Neural cell (in vitro differentiated cells): Measurements from ENCODE around the gene EVPL. TPM values are rescaled to one million over a fixed set of nuclear protein-coding genes. Genes with fewer than 3 reads are reported as not detected.

Source experiments
- H2AFZ ChIP-seq: fragments of 200-600, 300-800 bp; sonication (generic), shearing (Covaris generic); 2 replicates; pipeline ENCODE4 v1.6.0; 2014; ENCODE audit warnings: low read depth, mild to moderate bottlenecking, antibody characterized with exemption, low read length, moderate library complexity
- H3F3A ChIP-seq: fragments of 200-600 bp; shearing (Covaris generic); 2 replicates; pipeline ENCODE4 v1.6.1; 2016; ENCODE audit warnings: mild to moderate bottlenecking, moderate library complexity, mixed read lengths, antibody characterized with exemption, low read length; ENCODE audit not compliant: insufficient read depth, poor library complexity, severe bottlenecking
- H3K27ac ChIP-seq: fragments of 200-600, 300-800 bp; sonication (generic), shearing (Covaris generic); 2 replicates; pipeline ENCODE4 v1.5.1; 2014; ENCODE audit warnings: mild to moderate bottlenecking, low read length, moderate library complexity
- H3K27me3 ChIP-seq: fragments of 300-800, 200-600 bp; sonication (generic), shearing (Covaris generic); 2 replicates; pipeline ENCODE4 v1.6.0; 2014; ENCODE audit warnings: mild to moderate bottlenecking, low read depth, low read length, moderate library complexity; ENCODE audit not compliant: insufficient read depth
- H3K36me3 ChIP-seq: fragments of 300-800, 200-600 bp; sonication (generic), shearing (Covaris generic); 2 replicates; pipeline ENCODE4 v1.5.1; 2014; ENCODE audit warnings: mild to moderate bottlenecking, antibody characterized with exemption, low read length, moderate library complexity; ENCODE audit not compliant: insufficient read depth
- H3K4me2 ChIP-seq: fragments of 300-800, 200-600 bp; sonication (generic), shearing (Covaris generic); 2 replicates; pipeline ENCODE4 v1.6.0; 2014; ENCODE audit warnings: mild to moderate bottlenecking, low read length
- H3K4me3 ChIP-seq: fragments of 300-800, 200-600 bp; sonication (generic), shearing (Covaris generic); 2 replicates; pipeline ENCODE4 v1.5.1; 2014; ENCODE audit warnings: mild to moderate bottlenecking, low read length, moderate library complexity
- H3K79me2 ChIP-seq: fragments of 200-600 bp; shearing (Covaris generic); replicated peaks from 2 replicates; pipeline ENCODE4 v1.6.0; 2014; ENCODE audit warnings: mild to moderate bottlenecking, low read length, moderate library complexity; ENCODE audit not compliant: insufficient read depth
- H3K9ac ChIP-seq: fragments of 300-800, 200-600 bp; sonication (generic), shearing (Covaris generic); 2 replicates; pipeline ENCODE4 v1.6.1; 2016; ENCODE audit warnings: mild to moderate bottlenecking, low read length, mixed read lengths
- H3K9me2 ChIP-seq: fragments of 200-600 bp; shearing (Covaris generic); 2 replicates; pipeline ENCODE4 v1.6.1; 2016; ENCODE audit warnings: mild to moderate bottlenecking, low read length, mixed read lengths; ENCODE audit not compliant: insufficient read depth
- H3K9me3 ChIP-seq: fragments of 200-600, 300-800 bp; sonication (generic), shearing (Covaris generic); 2 replicates; pipeline ENCODE4 v1.6.1; 2016; ENCODE audit warnings: mild to moderate bottlenecking, mixed run types, low read length, moderate library complexity, mixed read lengths
- H4K20me1 ChIP-seq: fragments of 200-600 bp; shearing (Covaris generic); 2 replicates; pipeline ENCODE4 v1.6.1; 2016; ENCODE audit warnings: mild to moderate bottlenecking, mixed run types; ENCODE audit not compliant: insufficient read depth
- EP300 ChIP-seq: fragments of 450-650 bp; conservative IDR thresholded peaks from 2 replicates; pipeline ENCODE4 v1.6.1; 2014; ENCODE audit warnings: antibody characterized with exemption, mild to moderate bottlenecking, moderate library complexity; ENCODE audit not compliant: poor library complexity, severe bottlenecking
- EZH2 ChIP-seq: fragments of 200-600, 300-800 bp; shearing (Covaris generic), sonication (generic); IDR thresholded peaks from 2 replicates; pipeline ENCODE4 v1.6.1; 2014; ENCODE audit warnings: antibody characterized with exemption, low read length, borderline replicate concordance, mild to moderate bottlenecking; ENCODE audit not compliant: insufficient read depth, poor library complexity, severe bottlenecking
- MXI1 ChIP-seq: fragments of 450-650 bp; conservative IDR thresholded peaks from 2 replicates; pipeline ENCODE4 v1.6.1; 2014; ENCODE audit warnings: antibody characterized with exemption, mild to moderate bottlenecking; ENCODE audit not compliant: poor library complexity, severe bottlenecking
- POLR2AphosphoS5 ChIP-seq: IDR thresholded peaks from 2 replicates; pipeline ENCODE4 v1.6.1; 2012
- RAD21 ChIP-seq: fragments of 450-650 bp; conservative IDR thresholded peaks from 2 replicates; pipeline ENCODE4 v1.6.1; 2014; ENCODE audit warnings: antibody characterized with exemption, mild to moderate bottlenecking, moderate library complexity
- SMC3 ChIP-seq: fragments of 450-650 bp; conservative IDR thresholded peaks from 2 replicates; pipeline ENCODE4 v1.6.1; 2014; ENCODE audit warnings: antibody characterized with exemption, mild to moderate bottlenecking, moderate library complexity; ENCODE audit not compliant: poor library complexity
- TAF1 ChIP-seq: IDR thresholded peaks from 2 replicates; pipeline ENCODE4 v1.6.1; 2012; ENCODE audit warnings: low read depth
- polyA plus RNA-seq: library from polyadenylated mRNA; depleted of rRNA; stranded (reverse); fragments of >200 nt; gene quantifications from 2 replicates; pipeline ENCODE4 v1.2.3, GENCODE V29; 2014
- TF ChIP-seq, protein P1 (sequence below): IDR thresholded peaks from 2 replicates; pipeline ENCODE4 v1.6.1; 2012; ENCODE audit warnings: borderline replicate concordance
- TF ChIP-seq, protein P2 (sequence below): fragments of 450-650 bp; IDR thresholded peaks from 2 replicates; pipeline ENCODE4 v1.5.1; 2014; ENCODE audit warnings: antibody characterized with exemption, mild to moderate bottlenecking, moderate library complexity; ENCODE audit not compliant: poor library complexity, severe bottlenecking

EVPL gene
- polyA plus RNA-seq, 1 donor from 2014 or later = not detected

DNA sequence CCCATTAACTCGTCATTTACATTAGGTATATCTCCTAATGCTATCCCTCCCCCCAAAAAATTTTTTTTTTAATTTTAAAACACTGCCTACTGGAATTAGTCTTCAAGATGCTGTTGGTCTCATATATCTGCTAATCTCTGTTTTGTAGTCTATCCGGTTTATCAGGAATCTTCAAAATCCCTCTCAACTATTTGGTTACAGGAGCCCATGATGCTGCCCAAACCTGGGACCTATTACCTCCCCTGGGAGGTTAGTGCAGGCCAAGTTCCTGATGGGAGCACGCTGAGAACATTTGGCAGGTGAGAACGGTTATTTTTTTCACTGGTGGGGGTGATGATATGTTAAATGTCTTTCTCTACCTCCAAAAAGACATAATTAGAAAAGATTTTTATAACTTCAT lies 41.1 kb downstream of the EVPL start:
- Histone ChIP-seq H2AFZ (no peak overlapping the region), H3K4me2 (no peak overlapping the region), H3K9me3 (no peaks in the 10 kb centered on the region), H3K9me2 (no peaks in the 10 kb centered on the region), H3F3A (no peaks in the 10 kb centered on the region), H3K27me3 (no peaks in the 10 kb centered on the region), H3K9ac (no peak overlapping the region), H3K36me3 (no peaks in the 10 kb centered on the region), H3K27ac (no peak overlapping the region), H4K20me1 (no peaks in the 10 kb centered on the region), H3K4me3 (no peak overlapping the region), H3K79me2 (no peaks in the 10 kb centered on the region)
- TF ChIP-seq, protein P1, sequence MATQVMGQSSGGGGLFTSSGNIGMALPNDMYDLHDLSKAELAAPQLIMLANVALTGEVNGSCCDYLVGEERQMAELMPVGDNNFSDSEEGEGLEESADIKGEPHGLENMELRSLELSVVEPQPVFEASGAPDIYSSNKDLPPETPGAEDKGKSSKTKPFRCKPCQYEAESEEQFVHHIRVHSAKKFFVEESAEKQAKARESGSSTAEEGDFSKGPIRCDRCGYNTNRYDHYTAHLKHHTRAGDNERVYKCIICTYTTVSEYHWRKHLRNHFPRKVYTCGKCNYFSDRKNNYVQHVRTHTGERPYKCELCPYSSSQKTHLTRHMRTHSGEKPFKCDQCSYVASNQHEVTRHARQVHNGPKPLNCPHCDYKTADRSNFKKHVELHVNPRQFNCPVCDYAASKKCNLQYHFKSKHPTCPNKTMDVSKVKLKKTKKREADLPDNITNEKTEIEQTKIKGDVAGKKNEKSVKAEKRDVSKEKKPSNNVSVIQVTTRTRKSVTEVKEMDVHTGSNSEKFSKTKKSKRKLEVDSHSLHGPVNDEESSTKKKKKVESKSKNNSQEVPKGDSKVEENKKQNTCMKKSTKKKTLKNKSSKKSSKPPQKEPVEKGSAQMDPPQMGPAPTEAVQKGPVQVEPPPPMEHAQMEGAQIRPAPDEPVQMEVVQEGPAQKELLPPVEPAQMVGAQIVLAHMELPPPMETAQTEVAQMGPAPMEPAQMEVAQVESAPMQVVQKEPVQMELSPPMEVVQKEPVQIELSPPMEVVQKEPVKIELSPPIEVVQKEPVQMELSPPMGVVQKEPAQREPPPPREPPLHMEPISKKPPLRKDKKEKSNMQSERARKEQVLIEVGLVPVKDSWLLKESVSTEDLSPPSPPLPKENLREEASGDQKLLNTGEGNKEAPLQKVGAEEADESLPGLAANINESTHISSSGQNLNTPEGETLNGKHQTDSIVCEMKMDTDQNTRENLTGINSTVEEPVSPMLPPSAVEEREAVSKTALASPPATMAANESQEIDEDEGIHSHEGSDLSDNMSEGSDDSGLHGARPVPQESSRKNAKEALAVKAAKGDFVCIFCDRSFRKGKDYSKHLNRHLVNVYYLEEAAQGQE = no peak
- TF ChIP-seq POLR2AphosphoS5 (no peak), MXI1 (no peak), TAF1 (no peak), EP300 (no peak), EZH2 (no peak), RAD21 (no peak), SMC3 (no peak)
- TF ChIP-seq, protein P2, sequence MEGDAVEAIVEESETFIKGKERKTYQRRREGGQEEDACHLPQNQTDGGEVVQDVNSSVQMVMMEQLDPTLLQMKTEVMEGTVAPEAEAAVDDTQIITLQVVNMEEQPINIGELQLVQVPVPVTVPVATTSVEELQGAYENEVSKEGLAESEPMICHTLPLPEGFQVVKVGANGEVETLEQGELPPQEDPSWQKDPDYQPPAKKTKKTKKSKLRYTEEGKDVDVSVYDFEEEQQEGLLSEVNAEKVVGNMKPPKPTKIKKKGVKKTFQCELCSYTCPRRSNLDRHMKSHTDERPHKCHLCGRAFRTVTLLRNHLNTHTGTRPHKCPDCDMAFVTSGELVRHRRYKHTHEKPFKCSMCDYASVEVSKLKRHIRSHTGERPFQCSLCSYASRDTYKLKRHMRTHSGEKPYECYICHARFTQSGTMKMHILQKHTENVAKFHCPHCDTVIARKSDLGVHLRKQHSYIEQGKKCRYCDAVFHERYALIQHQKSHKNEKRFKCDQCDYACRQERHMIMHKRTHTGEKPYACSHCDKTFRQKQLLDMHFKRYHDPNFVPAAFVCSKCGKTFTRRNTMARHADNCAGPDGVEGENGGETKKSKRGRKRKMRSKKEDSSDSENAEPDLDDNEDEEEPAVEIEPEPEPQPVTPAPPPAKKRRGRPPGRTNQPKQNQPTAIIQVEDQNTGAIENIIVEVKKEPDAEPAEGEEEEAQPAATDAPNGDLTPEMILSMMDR = no peak

DNA sequence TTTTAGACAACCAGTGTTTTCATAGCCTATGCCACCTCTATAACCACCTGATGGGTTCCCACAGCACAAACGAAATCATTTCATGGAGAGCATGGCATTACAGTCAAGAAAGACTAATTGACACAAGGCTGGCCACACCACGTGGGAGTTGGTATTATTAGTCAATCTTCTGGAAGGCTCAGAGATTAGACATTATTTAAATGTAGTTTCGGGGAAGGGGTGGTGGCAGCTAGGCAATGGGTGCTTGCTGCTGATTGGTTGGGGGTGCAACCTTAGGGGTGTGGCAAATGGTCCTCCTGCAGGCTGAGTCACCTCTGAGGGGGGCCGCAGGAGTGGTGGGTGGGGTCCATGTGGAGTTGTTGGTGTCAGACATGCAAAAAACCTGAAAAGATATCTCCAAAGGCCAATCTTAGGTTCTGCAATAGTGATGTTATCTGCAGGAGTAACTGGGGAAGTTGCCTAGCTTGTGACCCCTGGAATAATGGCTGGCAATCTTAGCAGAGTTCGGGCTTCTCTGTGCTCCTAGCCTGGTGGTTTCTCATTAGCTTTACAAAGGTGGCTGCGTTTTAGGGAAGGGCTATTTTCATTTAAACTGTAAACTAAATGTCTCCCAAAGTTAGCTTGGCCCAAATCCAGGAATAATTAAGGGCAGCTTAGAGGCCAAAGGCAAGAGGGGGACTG lies 43.5 kb downstream of the EVPL start:
- no peak overlapping the region for H2AFZ ChIP-seq

More for the DNA sequence above, 43.5 kb downstream of the EVPL start:
- Histone ChIP-seq H3K9me2 (no peaks in the 10 kb centered on the region), H3K27ac (no peak overlapping the region), H3K9me3 (no peaks in the 10 kb centered on the region), H4K20me1 (no peaks in the 10 kb centered on the region), H3K36me3 (no peaks in the 10 kb centered on the region), H3K4me3 (no peak overlapping the region), H3K9ac (no peak overlapping the region), H3K4me2 (no peak overlapping the region), H3K79me2 (peaks cover 7% of the 10 kb centered on the region), H3K27me3 (no peaks in the 10 kb centered on the region), H3F3A (peaks cover 3% of the 10 kb centered on the region)
- TF ChIP-seq, protein P2 = no peak
- TF ChIP-seq MXI1 (no peak), EP300 (no peak), SMC3 (no peak), RAD21 (no peak), POLR2AphosphoS5 (no peak), EZH2 (no peak), TAF1 (no peak)
- TF ChIP-seq, protein P1 = no peak
